HFF-Myc (cell line): Measurements from ENCODE around the gene BFSP1.

ENCODE experiments used
- DNase-seq: peaks from one replicate; pipeline ENCODE4 v3.0.0-alpha.2; 2011; ENCODE audit warnings: low read depth; ENCODE audit errors: extremely low read depth
- H3K4me3 ChIP-seq: replicated peaks from 2 replicates; pipeline ENCODE4 v1.5.1; 2011; ENCODE audit warnings: low read depth, mild to moderate bottlenecking, control low read depth, low read length
- TF ChIP-seq, protein P1 (sequence below): IDR thresholded peaks from 2 replicates; pipeline ENCODE4 v1.5.1; 2012; ENCODE audit warnings: mild to moderate bottlenecking, low read depth, low read length, control low read depth; ENCODE audit errors: missing control alignments

The BFSP1 gene

DNA sequence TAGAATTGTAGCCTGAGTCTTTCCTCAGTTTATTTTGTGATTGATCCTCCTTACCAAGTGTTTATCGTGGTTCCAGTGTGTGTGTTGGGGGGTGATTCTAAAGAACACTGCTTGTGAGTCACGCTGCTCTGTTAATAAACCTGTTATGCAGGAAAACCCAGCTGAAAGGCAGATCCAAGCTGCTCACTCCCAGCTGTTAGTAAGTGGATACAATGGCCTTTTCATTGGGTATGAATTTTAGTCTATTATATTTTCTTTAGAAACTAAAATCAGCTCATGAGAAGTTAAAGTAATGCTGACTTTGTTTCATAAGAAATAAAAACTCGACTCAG, 26.5 kb upstream of the BFSP1 start:
- H3K4me3 ChIP-seq: peak overlapping the region; percentile 49
- TF ChIP-seq, protein P1, sequence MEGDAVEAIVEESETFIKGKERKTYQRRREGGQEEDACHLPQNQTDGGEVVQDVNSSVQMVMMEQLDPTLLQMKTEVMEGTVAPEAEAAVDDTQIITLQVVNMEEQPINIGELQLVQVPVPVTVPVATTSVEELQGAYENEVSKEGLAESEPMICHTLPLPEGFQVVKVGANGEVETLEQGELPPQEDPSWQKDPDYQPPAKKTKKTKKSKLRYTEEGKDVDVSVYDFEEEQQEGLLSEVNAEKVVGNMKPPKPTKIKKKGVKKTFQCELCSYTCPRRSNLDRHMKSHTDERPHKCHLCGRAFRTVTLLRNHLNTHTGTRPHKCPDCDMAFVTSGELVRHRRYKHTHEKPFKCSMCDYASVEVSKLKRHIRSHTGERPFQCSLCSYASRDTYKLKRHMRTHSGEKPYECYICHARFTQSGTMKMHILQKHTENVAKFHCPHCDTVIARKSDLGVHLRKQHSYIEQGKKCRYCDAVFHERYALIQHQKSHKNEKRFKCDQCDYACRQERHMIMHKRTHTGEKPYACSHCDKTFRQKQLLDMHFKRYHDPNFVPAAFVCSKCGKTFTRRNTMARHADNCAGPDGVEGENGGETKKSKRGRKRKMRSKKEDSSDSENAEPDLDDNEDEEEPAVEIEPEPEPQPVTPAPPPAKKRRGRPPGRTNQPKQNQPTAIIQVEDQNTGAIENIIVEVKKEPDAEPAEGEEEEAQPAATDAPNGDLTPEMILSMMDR: no peak
- no peak for DNase-seq

DNA sequence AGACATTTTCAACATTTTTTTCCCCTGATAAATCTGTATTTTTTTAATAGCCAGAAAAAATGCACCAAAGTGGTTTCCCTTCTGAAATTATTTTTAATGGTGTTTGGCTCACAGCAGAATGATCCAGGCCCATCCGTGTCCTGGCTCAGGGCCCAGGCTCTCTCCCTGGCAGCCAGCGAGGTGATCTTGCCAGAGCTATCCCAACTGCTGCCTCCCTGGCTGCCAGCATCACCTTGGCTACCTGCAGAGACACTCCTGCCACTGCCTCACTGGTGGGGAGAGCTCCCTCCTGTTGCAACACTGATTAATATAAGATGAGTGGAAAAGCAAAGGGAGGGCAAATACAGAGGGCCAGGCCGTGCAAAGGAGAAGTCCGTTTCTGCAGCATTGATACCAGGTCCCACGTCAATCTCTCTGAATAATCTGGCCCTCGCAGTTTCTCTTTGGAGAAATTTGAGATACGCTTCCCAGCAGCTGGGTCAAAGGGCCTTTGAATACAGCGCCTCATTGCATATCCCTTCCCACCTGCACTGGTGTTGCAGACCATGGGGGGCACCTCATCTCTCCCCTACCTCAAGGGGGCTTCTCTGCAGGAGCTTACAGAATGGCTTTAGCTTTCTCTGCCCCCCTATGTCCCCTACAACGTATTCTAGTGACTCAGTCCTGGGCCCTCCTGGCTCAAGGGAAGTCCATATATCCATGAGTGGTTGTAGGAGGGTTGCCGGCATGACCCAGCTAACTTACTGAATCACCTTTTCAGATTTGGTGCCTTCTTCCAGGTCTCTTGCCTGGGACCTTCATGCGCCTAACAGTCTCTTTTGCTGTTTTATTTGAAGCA, 25.9 kb upstream of the BFSP1 start:
- TF ChIP-seq, protein P1: no peak
- H3K4me3 ChIP-seq: peak overlapping the region; percentile 49
- no peak for DNase-seq

DNA sequence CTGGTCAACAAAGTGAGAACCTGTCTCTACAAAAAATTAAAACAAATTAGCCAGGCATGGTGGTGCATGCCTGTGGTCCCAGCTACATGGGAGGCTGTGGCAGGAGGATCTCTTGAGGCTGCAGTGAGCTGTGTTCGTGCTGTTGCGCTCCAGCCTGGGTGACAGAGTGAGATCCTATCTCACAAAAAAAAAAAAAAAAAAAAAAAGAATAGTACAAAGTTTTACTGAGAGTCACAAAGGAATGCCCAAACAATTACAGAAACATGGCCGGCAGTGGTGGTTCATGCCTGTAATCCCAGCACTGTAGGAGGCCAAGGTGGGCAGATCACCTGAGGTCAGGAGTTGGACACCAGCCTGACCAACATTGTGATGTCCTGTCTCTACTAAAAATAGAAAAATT, 23.9 kb upstream of the BFSP1 start:
- DNase-seq: no peak
- H3K4me3 ChIP-seq: no peak overlapping the region
- TF ChIP-seq, protein P1: no peak

DNA sequence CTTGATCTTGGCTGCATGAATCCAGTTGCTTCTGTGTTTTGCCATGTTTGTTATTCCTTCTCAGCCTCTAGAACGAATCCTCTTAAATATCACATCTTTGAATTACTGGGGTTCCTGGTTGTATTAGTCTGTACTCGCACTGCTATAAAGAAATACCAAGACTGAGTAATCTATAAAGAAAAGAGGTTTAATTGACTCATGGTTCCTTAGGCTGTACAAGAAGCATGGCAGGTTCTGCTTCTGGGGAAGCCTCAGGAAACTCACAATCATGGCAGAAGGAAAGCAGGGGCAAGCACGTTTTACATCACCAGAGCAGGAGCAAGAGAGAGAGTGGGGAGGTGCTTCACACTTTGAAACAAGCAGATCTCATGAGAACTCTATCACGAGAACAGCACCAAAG, 18.0 kb upstream of the BFSP1 start:
- H3K4me3 ChIP-seq: no peak overlapping the region
- DNase-seq: no peak
- TF ChIP-seq, protein P1: no peak

DNA sequence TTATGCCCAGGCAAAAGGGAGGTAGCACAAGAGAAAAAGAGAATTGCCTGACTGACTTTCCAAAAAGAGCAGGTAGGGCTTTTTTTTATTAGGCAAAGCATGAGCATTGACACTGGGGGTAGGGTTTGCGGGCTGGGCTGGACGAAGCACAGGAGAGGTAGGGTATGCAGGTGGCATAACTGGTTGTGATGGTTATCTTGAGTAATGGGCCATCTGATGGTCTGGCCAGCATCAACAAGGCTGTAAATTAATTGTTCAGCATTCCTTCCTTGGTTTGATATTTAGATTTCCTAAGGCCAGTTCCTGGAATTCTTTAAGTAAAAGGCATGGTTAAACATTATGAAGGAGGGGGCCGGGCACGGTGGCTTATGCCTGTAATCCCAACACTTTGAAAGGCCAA, 13.9 kb upstream of the BFSP1 start:
- TF ChIP-seq, protein P1: no peak
- H3K4me3 ChIP-seq: no peak overlapping the region
- no peak for DNase-seq

DNA sequence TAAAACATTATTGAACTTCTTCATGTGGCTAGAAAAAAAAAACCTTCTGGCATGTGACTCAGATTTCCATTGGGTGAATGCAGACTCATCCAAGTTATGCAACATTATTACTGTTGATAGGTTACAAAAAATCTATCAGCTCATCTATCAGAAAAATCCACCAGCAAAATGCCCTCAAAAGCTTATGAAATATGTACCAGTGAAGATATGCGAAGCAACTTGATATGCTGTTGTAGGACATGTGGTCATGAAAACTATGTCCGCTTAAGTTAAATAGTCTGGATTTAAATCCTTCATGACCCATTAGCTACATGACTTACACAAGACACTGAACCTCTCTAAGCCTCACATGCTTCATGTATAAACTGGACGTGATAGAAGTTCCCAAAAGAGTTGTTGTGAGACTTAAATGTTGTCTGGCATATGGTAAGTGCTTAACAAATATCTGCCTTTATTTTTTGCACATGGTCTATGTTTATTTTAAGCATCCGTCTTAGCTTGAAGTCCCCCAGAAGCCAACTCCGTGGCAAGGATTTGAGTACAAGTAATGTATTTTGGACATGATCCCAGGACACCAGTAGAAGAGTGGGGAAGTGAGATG, 12.5 kb upstream of the BFSP1 start:
- H3K4me3 ChIP-seq: no peak overlapping the region
- no peak for DNase-seq
- TF ChIP-seq, protein P1: no peak

DNA sequence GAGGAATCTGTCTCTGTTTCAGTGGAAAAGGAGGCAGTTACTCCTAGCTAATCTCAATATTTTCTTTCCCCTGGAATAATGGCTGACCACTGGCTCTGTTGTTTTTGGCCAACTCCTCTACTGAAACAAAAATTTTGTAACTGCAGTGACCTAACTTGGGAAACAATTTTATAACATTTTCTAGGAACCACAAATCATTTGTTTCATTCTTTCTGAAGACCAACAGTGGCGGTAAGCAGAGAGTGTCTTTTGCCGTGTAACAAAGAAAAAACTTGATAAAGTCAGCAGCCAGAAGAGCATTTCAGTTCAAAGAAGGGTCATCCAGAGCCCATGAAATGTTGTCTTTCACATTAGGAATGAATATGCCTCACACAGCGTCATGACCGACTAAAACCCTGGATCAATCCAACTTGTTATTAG, 11.8 kb upstream of the BFSP1 start:
- DNase-seq: no peak
- TF ChIP-seq, protein P1: no peak
- no peak overlapping the region for H3K4me3 ChIP-seq
